ENCODE measurements around the gene PHETA1.

Gene PHETA1

GRCh38 chr12:111352296-111352993, 16.4 kb downstream of the PHETA1 start:
- no peak overlapping the region for H3K4me3 ChIP-seq (ENCODE audit: low read depth, low read length)
- no peak for TF ChIP-seq CTCF (IDR thresholded peaks at IDR 0.05; ENCODE audit: low read depth, low read length)

DNA sequence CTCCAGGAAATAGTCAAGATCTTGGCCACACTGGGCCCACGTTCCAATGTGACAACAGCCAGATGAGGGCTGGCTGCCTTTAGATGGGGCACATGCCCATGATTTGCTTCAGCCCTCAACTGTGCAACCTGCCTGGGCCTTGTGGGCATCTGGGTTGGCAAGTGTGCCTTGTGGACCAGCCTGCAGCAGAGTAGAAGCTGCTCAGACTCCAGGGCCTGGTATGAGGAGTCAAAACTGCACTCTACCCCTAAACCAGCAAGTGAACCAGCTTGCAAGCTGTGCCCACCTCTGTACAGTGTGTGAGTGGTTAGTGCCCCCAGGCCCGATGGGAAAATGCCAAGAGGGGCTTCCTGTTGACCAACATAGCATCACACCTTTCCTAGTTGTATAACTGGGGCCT, 17.9 kb downstream of the PHETA1 start:
- H3K4me3 ChIP-seq (ENCODE audit: low read depth, low read length): no peak overlapping the region
- TF ChIP-seq CTCF (IDR thresholded peaks at IDR 0.05; ENCODE audit: low read depth, low read length): no peak

- no peak for TF ChIP-seq CTCF (IDR thresholded peaks at IDR 0.05; ENCODE audit: low read depth, low read length)
- H3K4me3 ChIP-seq (ENCODE audit: low read depth, low read length): no peak overlapping the region
Measured at GRCh38 chr12:111349748-111350520, 19.0 kb downstream of the PHETA1 start.

- no peak for TF ChIP-seq CTCF (IDR thresholded peaks at IDR 0.05; ENCODE audit: low read depth, low read length)
- no peak overlapping the region for H3K4me3 ChIP-seq (ENCODE audit: low read depth, low read length)
Measured at GRCh38 chr12:111349101-111349747, 19.7 kb downstream of the PHETA1 start.

GRCh38 chr12:111347891-111348644, 20.8 kb downstream of the PHETA1 start:
- no peak overlapping the region for H3K4me3 ChIP-seq (ENCODE audit: low read depth, low read length)
- no peak for TF ChIP-seq CTCF (IDR thresholded peaks at IDR 0.05; ENCODE audit: low read depth, low read length)

- TF ChIP-seq CTCF (IDR thresholded peaks at IDR 0.05; ENCODE audit: low read depth, low read length): no peak
- H3K4me3 ChIP-seq (ENCODE audit: low read depth, low read length): no peak overlapping the region
Measured at GRCh38 chr12:111344254-111344875, 24.5 kb downstream of the PHETA1 start.
